Body of pancreas (tissue), 4 donors: ENCODE results near the gene TJAP1.

Experiments
- CTCF ChIP-seq, 7 experiments: fragments of 450-650 bp in 4 of 7; fragments of 200-600 bp in 3 of 7; sonication (generic) in 3 of 7; IDR thresholded peaks; one replicate each; pipeline ENCODE4 v1.5.1; 2016 to 2019; ENCODE audit warnings: antibody characterized with exemption in 7 of 7
- POLR2A ChIP-seq, 3 donors: fragments of 450-650 bp; IDR thresholded peaks; one replicate each; pipeline ENCODE4 v1.6.1; 2016; ENCODE audit warnings: antibody characterized with exemption in 3 of 3, mild to moderate bottlenecking in 2 of 3

DNA sequence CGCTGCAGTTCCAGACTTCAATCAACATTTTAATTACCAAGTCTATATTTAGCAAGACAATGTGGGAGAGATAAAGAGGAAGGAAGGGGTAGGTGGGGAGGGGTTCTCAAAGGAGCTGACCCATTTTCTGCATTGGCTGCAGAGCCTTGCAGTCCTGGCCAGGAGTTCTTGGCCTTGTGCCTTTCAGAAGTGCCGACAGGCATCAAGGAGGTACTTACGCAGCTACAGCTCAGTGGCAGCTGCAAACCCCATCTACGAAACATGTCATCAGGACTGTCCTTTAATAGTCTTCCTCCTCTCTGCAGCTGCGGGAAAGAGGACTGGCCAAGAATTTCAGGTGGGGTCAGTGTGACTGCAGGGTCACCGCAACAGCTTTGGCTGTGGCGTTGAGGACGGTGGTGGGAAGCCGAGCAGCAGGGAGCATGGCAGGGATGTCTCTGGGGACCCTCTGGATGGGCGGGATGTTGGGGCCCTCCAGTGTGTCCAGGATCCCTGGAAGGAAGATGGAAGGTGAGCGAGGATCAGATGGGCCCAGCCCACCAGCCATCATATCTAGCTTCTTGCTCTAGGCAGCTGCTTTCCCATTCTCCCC lies 34.5 kb downstream of the TJAP1 start:
- TF ChIP-seq CTCF (IDR thresholded peaks at IDR 0.05), result no peak
- no peak for TF ChIP-seq POLR2A (IDR thresholded peaks at IDR 0.05)
